HG03520 (cell line): ENCODE measurements around the gene TMEM72.

Experiments used
- ATAC-seq: cut with Tn5 transposase; IDR thresholded peaks from one replicate; pipeline ENCODE4 v1.9.1; 2021; ENCODE audit warnings: mild to moderate bottlenecking, moderate library complexity; ENCODE audit not compliant: unreplicated experiment

The TMEM72 gene

GRCh38 chr10:44889834-44890233 lies 21.3 kb upstream of the TMEM72 start:
- no peak for ATAC-seq

- no peak for ATAC-seq
These were observed 20.2 kb upstream of the TMEM72 start for GRCh38 chr10:44890696-44891563.

GRCh38 chr10:44891721-44892120 lies 19.4 kb upstream of the TMEM72 start:
- ATAC-seq, result no peak

GRCh38 chr10:44893604-44894468 lies 17.3 kb upstream of the TMEM72 start:
- no peak for ATAC-seq

GRCh38 chr10:44894691-44895090 lies 16.4 kb upstream of the TMEM72 start:
- ATAC-seq, result no peak

GRCh38 chr10:44895280-44895679 lies 15.9 kb upstream of the TMEM72 start:
- no peak for ATAC-seq

- ATAC-seq, result no peak
These were observed 14.1 kb upstream of the TMEM72 start for GRCh38 chr10:44897049-44897448.

- no peak for ATAC-seq
These were observed 12.5 kb upstream of the TMEM72 start for GRCh38 chr10:44898665-44899064.

GRCh38 chr10:44899450-44900080 lies 11.6 kb upstream of the TMEM72 start:
- no peak for ATAC-seq

- no peak for ATAC-seq
These were observed 8.1 kb upstream of the TMEM72 start for GRCh38 chr10:44902941-44903545.

GRCh38 chr10:44906486-44906885 lies 4.7 kb upstream of the TMEM72 start:
- ATAC-seq, result no peak

GRCh38 chr10:44907556-44907955 lies 3.6 kb upstream of the TMEM72 start:
- ATAC-seq, result no peak

GRCh38 chr10:44908066-44908749 lies 2.9 kb upstream of the TMEM72 start:
- no peak for ATAC-seq

- no peak for ATAC-seq
These were observed 2.1 kb upstream of the TMEM72 start for GRCh38 chr10:44908936-44909630.

- no peak for ATAC-seq
These were observed 1.2 kb upstream of the TMEM72 start for GRCh38 chr10:44909910-44910309.

- ATAC-seq, result no peak
These were observed 535 bp upstream of the TMEM72 start for GRCh38 chr10:44910602-44911001.

- ATAC-seq, result no peak
These were observed 814 bp downstream of the TMEM72 start for GRCh38 chr10:44911951-44912350.

GRCh38 chr10:44913350-44914081 lies 2.4 kb downstream of the TMEM72 start:
- no peak for ATAC-seq

GRCh38 chr10:44914891-44915290 lies 3.8 kb downstream of the TMEM72 start:
- ATAC-seq, result no peak
